Stimulated activated CD8-positive, alpha-beta memory T cell treated with anti-CD3 and anti-CD28 coated beads, Interleukin-12 subunit alpha, Interleukin-12 subunit beta, amount 100 ng/mL, for 1 hour (primary cell): ENCODE data around the gene CLASP2.
"Not testable (repeated sequence)": the region's sequence is repeated elsewhere in the genome, so short reads cannot be mapped to it uniquely, and the experiment has no call there.

Source experiments
- DNase-seq: peaks from one replicate; pipeline ENCODE4 v3.0.0-alpha.2; 2020; ENCODE audit warnings: low read depth

Gene CLASP2

DNA sequence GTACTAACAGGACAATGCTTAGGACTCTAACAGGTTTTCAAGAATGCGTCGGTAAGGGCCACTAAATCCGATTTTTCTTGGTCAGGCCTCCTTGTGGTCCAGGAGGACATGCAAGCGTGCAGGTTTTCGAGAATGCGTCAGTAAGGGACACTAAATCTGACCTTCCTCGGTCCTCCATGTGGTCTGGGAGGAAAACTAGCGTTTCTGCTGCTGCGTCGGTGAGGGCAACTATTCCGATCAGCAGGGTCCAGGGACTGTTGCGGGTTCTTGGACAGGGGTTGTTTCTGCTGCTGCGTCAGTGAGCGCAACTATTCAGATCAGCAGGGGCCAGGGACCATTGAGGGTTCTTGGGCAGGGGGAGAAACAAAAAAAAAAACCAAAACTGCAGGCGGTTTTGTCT lies 270.1 kb downstream of the CLASP2 start:
- no peak for DNase-seq

DNA sequence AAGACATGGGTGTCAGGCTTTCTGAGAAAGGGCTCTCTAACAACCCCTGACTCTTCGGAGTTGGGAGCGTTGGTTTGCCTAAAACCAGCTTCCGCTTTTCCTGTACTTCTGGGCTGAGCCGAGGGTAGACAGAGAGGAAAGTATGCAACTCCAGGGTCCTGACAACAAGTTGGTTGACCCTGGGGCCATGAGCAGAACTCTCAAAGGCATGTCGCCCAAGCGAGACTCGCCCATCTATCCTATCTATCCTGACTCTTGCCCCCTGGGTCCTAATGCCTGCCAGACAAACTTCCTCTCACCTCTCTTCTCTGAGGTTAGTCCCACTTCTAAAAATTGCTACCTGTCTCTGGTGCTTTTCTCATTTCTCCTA lies 270.8 kb downstream of the CLASP2 start:
- not testable (repeated sequence) for DNase-seq
